ENCODE measurements around the gene EFHB. TPM values are rescaled to one million over a fixed set of nuclear protein-coding genes. Genes with fewer than 3 reads are reported as not detected.

Gene EFHB
- total RNA-seq, 4 donors from 2014 or later, result not detected

DNA sequence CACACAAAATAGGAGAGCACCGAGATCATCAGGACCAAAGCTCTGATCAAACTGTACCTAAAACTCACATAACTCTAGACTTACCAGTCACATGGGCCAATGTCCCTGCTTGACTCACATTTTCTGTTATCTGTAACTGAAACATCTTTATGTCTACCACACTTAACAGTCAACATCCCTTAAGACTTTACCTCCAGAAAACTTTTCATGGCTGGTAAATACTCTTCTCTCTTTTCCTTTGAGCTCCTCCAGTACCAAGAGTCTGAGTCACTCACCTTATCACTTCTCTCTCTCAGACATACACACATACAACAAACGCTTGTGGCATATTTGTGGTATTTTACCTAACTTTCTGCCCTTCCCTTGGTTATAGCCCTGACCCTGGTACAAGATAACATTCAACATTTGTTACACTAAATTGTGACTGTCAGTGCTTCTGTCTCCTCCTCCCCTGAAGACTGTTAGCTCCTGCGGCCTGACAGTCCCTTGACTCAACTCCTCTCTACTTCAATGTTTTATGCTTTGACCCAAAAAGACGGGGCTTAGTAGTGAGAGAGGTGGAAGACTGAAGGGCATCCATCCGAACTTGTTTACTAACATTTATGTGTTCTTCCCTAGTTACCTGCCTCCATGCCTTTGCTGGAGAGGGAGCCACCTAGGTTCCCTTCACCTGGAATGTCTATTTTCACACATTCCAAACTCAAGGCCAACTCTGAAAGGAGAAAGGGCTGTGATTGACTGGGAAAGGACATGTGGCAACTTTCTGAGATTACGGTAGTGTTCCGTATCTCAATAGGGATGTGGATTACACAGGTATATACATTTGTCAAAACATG lies 3.7 kb upstream of the EFHB start:
- no peak for ATAC-seq
- TF ChIP-seq, protein P1, sequence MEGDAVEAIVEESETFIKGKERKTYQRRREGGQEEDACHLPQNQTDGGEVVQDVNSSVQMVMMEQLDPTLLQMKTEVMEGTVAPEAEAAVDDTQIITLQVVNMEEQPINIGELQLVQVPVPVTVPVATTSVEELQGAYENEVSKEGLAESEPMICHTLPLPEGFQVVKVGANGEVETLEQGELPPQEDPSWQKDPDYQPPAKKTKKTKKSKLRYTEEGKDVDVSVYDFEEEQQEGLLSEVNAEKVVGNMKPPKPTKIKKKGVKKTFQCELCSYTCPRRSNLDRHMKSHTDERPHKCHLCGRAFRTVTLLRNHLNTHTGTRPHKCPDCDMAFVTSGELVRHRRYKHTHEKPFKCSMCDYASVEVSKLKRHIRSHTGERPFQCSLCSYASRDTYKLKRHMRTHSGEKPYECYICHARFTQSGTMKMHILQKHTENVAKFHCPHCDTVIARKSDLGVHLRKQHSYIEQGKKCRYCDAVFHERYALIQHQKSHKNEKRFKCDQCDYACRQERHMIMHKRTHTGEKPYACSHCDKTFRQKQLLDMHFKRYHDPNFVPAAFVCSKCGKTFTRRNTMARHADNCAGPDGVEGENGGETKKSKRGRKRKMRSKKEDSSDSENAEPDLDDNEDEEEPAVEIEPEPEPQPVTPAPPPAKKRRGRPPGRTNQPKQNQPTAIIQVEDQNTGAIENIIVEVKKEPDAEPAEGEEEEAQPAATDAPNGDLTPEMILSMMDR (IDR thresholded peaks at IDR 0.05 in 4 of 5, conservative IDR thresholded peaks at IDR 0.05 in 1 of 5), result no peak
- TF ChIP-seq POLR2A (IDR thresholded peaks at IDR 0.05), result no peak
- no peak overlapping the region for H3K4me3 ChIP-seq
- H3K27ac ChIP-seq, result no peak overlapping the region
- intact Hi-C loops (cut with DNase I; ENCODE audit: low total_unique reads) (no loop called here), in situ Hi-C loops (cut with MboI; ENCODE audit: low sequenced_read_pairs in 4 of 4) (loop anchor here in 1 of 4 donors (25.0 kb wide), 1 partner anchor 250 kb away; the partner anchor contains the start of gene SGO1)
- no peaks in the 10 kb centered on the region for H3K27me3 ChIP-seq
- no peaks in the 10 kb centered on the region for H3K9me3 ChIP-seq
- no peaks in the 10 kb centered on the region for H3K4me1 ChIP-seq
- no peaks in the 10 kb centered on the region for H3K36me3 ChIP-seq
- DNase-seq, result no peak

GRCh38 chr3:19932422-19932821 lies 1.6 kb downstream of the EFHB start:
- no peaks in the 10 kb centered on the region for H3K4me1 ChIP-seq
- TF ChIP-seq, protein P1 (IDR thresholded peaks at IDR 0.05 in 4 of 5, conservative IDR thresholded peaks at IDR 0.05 in 1 of 5), result no peak
- no peak for TF ChIP-seq POLR2A (IDR thresholded peaks at IDR 0.05)
- ATAC-seq, result no peak
- no peaks in the 10 kb centered on the region for H3K36me3 ChIP-seq
- H3K27me3 ChIP-seq, result no peaks in the 10 kb centered on the region
- no peak overlapping the region for H3K27ac ChIP-seq
- no peak overlapping the region for H3K4me3 ChIP-seq
- intact Hi-C loops (cut with DNase I; ENCODE audit: low total_unique reads), result no loop called here
- H3K9me3 ChIP-seq, result no peaks in the 10 kb centered on the region
- in situ Hi-C loops (cut with MboI; ENCODE audit: low sequenced_read_pairs in 4 of 4), result loop anchor here in 1 of 4 donors (25.0 kb wide), 1 partner anchor 255 kb away; the partner anchor contains the start of gene SGO1
- DNase-seq, result no peak

DNA sequence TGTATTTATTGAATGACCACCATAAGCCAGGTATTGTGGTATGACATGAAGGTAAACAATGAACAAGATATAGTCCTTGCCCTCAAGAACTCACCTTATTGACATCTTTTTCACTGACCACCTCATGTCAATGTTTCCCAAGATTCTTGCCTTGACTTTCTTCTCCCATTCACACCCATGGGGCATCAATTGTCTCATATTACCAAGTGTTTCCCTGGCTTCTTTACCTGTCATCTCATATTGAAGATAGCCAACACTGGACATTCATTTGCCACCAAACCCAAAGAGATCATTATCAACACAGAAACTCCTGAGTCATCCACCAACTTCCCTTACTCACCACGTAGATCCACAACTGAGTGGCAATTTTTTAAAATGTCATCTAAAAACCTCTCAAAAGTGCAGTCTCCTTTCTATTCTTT lies 2.2 kb downstream of the EFHB start:
- no peak overlapping the region for H3K27ac ChIP-seq
- no peaks in the 10 kb centered on the region for H3K36me3 ChIP-seq
- H3K4me1 ChIP-seq, result no peaks in the 10 kb centered on the region
- no peaks in the 10 kb centered on the region for H3K9me3 ChIP-seq
- DNase-seq (no peak), ATAC-seq (no peak)
- H3K27me3 ChIP-seq, result no peaks in the 10 kb centered on the region
- in situ Hi-C loops (cut with MboI; ENCODE audit: low sequenced_read_pairs in 4 of 4) (loop anchor here in 1 of 4 donors (25.0 kb wide), 1 partner anchor 256 kb away; the partner anchor contains the start of gene SGO1), intact Hi-C loops (cut with DNase I; ENCODE audit: low total_unique reads) (no loop called here)
- no peak for TF ChIP-seq POLR2A (IDR thresholded peaks at IDR 0.05)
- TF ChIP-seq, protein P1 (IDR thresholded peaks at IDR 0.05 in 4 of 5, conservative IDR thresholded peaks at IDR 0.05 in 1 of 5), result no peak
- no peak overlapping the region for H3K4me3 ChIP-seq

GRCh38 chr3:19931180-19931692 lies 2.8 kb downstream of the EFHB start:
- no peak for TF ChIP-seq POLR2A (IDR thresholded peaks at IDR 0.05)
- TF ChIP-seq, protein P1 (IDR thresholded peaks at IDR 0.05 in 4 of 5, conservative IDR thresholded peaks at IDR 0.05 in 1 of 5), result no peak
- in situ Hi-C loops (cut with MboI; ENCODE audit: low sequenced_read_pairs in 4 of 4) (loop anchor here in 1 of 4 donors (25.0 kb wide), 1 partner anchor 256 kb away; the partner anchor contains the start of gene SGO1), intact Hi-C loops (cut with DNase I; ENCODE audit: low total_unique reads) (no loop called here)
- Histone ChIP-seq H3K9me3 (no peaks in the 10 kb centered on the region), H3K4me1 (no peaks in the 10 kb centered on the region), H3K4me3 (no peak overlapping the region), H3K36me3 (no peaks in the 10 kb centered on the region), H3K27me3 (no peaks in the 10 kb centered on the region), H3K27ac (no peak overlapping the region)
- ATAC-seq (no peak), DNase-seq (no peak)

All from gastrocnemius medialis (tissue), 4 donors.